Fibroblast of lung (primary cell): ENCODE measurements around the gene MACROH2A2.

Experiments
- EZH2 ChIP-seq: IDR thresholded peaks from 2 replicates; pipeline ENCODE4 v1.5.1; 2012; ENCODE audit warnings: low read length, control low read depth, mild to moderate bottlenecking; ENCODE audit errors: missing control alignments
- TF ChIP-seq, protein P1 (sequence below), 2 donors: IDR thresholded peaks in 1 of 2; conservative IDR thresholded peaks in 1 of 2; 1 replicate in 1 of 2; 2 replicates in 1 of 2; pipeline ENCODE4 v1.5.1; 2011 to 2012; ENCODE audit warnings: low read length in 2 of 2, control low read depth in 1 of 2, inconsistent platforms in 1 of 2, low read depth in 1 of 2, mild to moderate bottlenecking in 1 of 2

DNA sequence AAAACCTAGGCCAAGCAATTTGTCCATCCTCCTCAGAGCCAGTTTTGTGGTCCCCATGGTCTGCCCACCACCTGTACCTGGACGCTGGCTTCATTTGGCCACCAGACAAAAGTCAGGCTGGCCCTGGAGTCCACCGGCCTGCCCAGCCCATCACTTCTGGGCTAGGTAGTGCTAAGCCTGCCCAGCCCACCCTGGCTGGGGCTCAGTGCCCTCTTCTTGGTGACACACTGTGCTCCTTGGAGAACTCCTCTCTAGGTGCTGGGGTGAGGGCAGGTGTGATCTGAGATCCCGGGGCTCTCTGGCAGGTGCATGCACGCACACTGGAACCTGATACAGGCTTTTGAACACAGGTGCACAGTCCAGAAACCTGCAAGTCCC, 78.9 kb downstream of the MACROH2A2 start:
- TF ChIP-seq, protein P1, sequence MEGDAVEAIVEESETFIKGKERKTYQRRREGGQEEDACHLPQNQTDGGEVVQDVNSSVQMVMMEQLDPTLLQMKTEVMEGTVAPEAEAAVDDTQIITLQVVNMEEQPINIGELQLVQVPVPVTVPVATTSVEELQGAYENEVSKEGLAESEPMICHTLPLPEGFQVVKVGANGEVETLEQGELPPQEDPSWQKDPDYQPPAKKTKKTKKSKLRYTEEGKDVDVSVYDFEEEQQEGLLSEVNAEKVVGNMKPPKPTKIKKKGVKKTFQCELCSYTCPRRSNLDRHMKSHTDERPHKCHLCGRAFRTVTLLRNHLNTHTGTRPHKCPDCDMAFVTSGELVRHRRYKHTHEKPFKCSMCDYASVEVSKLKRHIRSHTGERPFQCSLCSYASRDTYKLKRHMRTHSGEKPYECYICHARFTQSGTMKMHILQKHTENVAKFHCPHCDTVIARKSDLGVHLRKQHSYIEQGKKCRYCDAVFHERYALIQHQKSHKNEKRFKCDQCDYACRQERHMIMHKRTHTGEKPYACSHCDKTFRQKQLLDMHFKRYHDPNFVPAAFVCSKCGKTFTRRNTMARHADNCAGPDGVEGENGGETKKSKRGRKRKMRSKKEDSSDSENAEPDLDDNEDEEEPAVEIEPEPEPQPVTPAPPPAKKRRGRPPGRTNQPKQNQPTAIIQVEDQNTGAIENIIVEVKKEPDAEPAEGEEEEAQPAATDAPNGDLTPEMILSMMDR (conservative IDR thresholded peaks at IDR 0.05 in 1 of 2, IDR thresholded peaks at IDR 0.05 in 1 of 2; ENCODE audit: low read depth in 1 of 2, low read length in 2 of 2): no peak
- TF ChIP-seq EZH2: no peak
